Suprapubic skin (tissue), 4 donors: Measurements from ENCODE around the gene COA8.

ENCODE experiments used
- POLR2A ChIP-seq, 2 donors: fragments of 450-650 bp; IDR thresholded peaks; one replicate each; pipeline ENCODE4 v1.6.1; 2017; ENCODE audit warnings: antibody characterized with exemption in 2 of 2, mild to moderate bottlenecking in 2 of 2, moderate library complexity in 2 of 2
- POLR2AphosphoS5 ChIP-seq, 3 donors: sonication (generic); formaldehyde crosslinking; IDR thresholded peaks; one replicate each; pipeline ENCODE4 v1.6.1; 2017; ENCODE audit warnings: antibody characterized with exemption in 3 of 3
- TF ChIP-seq, protein P1 (sequence below), 2 donors: fragments of 200-600 bp in 1 of 2; fragments of 450-650 bp in 1 of 2; sonication (generic) in 1 of 2; IDR thresholded peaks; one replicate each; pipeline ENCODE4 v1.5.1; 2016 to 2019; ENCODE audit warnings: antibody characterized with exemption in 2 of 2, mild to moderate bottlenecking in 1 of 2, moderate library complexity in 1 of 2

DNA sequence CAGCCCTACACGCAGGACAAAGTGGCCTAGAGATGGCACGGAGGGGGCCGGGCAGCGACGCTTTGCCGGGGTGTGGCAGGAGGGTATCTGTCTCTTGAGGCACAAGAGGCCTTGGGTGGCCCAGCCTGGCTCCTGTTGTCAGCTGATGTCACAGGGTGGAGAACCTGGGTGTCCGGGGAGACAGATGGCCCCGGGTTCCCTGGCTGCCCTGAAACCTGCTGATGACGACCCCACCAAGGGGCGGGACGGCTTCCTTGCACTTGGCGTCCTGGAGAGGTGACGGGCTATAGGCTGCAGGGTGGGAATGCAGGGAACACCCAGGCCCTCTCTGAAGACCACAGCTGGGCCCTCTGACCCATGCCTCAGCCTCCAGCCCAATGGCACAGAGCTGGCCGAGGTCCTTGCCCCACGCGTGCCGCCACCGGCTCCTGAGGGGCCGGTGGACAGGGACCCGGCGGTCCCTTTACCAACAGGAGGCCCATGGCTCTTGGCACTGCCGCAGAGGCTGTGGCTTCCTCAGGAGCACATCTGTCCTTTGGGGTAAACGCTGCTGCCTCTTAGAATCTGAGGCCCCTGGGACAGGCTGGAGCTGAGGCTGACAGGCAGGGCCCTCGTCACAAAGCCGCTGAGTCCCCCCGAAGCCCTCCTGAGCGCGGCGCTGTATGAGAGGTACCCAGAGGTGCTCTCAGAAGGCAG lies 17.4 kb upstream of the COA8 start:
- TF ChIP-seq, protein P1, sequence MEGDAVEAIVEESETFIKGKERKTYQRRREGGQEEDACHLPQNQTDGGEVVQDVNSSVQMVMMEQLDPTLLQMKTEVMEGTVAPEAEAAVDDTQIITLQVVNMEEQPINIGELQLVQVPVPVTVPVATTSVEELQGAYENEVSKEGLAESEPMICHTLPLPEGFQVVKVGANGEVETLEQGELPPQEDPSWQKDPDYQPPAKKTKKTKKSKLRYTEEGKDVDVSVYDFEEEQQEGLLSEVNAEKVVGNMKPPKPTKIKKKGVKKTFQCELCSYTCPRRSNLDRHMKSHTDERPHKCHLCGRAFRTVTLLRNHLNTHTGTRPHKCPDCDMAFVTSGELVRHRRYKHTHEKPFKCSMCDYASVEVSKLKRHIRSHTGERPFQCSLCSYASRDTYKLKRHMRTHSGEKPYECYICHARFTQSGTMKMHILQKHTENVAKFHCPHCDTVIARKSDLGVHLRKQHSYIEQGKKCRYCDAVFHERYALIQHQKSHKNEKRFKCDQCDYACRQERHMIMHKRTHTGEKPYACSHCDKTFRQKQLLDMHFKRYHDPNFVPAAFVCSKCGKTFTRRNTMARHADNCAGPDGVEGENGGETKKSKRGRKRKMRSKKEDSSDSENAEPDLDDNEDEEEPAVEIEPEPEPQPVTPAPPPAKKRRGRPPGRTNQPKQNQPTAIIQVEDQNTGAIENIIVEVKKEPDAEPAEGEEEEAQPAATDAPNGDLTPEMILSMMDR (IDR thresholded peaks at IDR 0.05): no peak
- TF ChIP-seq POLR2A (IDR thresholded peaks at IDR 0.05): no peak
- no peak for TF ChIP-seq POLR2AphosphoS5 (IDR thresholded peaks at IDR 0.05)
